ENCODE results near the gene GPR31. TPM values are rescaled to one million over a fixed set of nuclear protein-coding genes. Genes with fewer than 3 reads are reported as not detected.
"Not testable (repeated sequence)": the region's sequence is repeated elsewhere in the genome, so short reads cannot be mapped to it uniquely, and the experiment has no call there.

GPR31 gene
- total RNA-seq, 2 donors from 2014 or later = not detected

DNA sequence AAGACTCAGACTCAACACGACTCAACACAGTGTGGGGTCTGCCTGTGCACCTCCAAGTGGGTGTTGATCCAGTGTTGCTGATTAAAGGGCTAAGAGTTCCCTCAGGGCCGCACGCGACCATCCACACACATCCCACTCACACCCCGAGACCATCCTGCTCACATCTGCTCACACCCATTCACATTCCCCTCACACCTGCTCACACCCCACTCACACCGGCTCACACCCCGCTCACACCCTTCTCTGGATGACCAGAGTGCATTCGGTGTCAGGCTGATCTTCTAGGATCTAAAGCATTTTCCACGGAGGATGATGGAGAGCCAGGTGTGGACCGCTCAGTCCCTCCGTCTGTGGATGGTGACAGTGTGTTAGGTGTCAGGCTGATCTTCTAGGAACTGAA is 13.5 kb upstream of the GPR31 start:
- DNase-seq; ATAC-seq; intact Hi-C loops (cut with DNase I, micrococcal nuclease): not testable (repeated sequence)

DNA sequence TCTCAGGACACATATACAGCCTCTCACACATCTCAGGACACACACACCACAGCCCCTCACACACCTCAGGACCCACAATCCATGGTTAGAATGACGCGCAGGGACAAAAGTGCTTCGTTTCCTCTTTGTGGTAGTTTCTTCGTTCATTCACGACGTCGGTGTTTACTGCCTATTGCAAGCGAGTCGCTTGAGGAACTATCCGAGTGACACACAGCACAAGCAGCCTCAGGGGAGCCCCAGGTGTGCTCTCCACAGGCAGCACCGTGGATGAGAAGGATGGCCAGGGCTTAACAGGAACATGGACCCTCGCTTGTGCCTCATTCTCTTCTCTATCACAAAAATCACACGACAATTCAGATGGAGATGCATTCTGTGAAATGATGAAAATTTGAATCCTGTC is 12.1 kb upstream of the GPR31 start:
- not testable (repeated sequence) for ATAC-seq

DNA sequence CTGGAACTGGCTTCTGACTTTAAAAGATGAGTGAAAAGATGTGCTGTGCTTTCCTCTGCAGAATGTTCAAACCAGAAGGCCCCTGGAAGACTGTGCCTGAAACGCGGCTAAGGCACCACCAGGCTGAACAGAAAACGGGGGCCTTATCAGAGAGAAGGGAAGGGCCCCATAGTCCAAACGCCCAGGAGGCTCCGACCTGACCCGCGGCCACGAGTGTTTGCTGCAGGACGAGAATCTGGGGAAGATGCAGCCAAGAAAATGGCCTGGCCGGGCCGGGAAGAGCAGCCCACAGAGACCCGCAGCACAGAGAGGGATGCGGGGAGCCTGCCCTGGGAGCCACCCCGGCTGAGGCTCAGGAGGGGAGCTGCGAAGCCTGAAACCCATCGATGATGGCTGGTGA is 10.5 kb upstream of the GPR31 start:
- ATAC-seq; intact Hi-C loops (cut with DNase I, micrococcal nuclease); DNase-seq: not testable (repeated sequence)

More for the DNA sequence above, 12.1 kb upstream of the GPR31 start:
- DNase-seq; intact Hi-C loops (cut with DNase I, micrococcal nuclease): not testable (repeated sequence)

GRCh38 chr6:167167699-167168098 is 9.9 kb upstream of the GPR31 start:
- DNase-seq; intact Hi-C loops (cut with DNase I, micrococcal nuclease); ATAC-seq: not testable (repeated sequence)

GRCh38 chr6:167165858-167166471 is 8.2 kb upstream of the GPR31 start:
- ATAC-seq = no peak
- DNase-seq = no peak
- intact Hi-C loops (cut with DNase I, micrococcal nuclease) = no loop called here

GRCh38 chr6:167164261-167164660 is 6.5 kb upstream of the GPR31 start:
- no peak for DNase-seq
- intact Hi-C loops (cut with DNase I, micrococcal nuclease) = no loop called here
- ATAC-seq = no peak

- no peak for DNase-seq
- intact Hi-C loops (cut with DNase I, micrococcal nuclease) = no loop called here
- no peak for ATAC-seq
Measured at GRCh38 chr6:167163476-167164011, 5.8 kb upstream of the GPR31 start.

GRCh38 chr6:167162591-167162990 is 4.8 kb upstream of the GPR31 start:
- no peak for ATAC-seq
- intact Hi-C loops (cut with DNase I, micrococcal nuclease) = no loop called here
- DNase-seq = no peak

DNA sequence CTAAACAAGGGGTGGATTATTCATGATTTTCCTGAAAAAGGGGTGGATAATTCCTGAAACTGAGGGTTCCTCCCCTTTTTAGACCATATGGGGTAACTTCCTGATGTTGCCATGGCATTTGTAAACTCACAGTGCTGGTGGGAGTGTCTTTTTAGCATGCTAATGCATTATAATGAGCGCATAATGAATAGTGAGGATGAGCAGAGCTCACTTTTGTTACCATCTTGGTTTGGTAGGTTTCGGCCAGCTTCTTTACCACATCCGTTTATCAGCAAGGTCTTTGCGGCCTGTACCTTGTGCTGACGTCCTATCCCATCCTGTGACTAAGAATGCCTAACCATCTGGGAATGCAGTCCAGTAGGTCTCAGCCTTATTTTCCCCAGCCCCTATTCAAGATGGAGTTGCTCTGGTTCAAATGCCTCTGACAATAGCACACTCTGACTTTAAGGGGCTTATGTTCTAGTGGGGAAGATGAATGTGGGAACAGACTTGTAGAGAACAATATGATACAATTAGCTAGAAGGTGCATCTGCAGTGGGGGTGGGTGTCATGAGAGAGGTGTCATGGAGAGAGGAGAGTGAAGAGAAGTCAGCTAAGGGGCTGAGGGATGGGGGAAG is 4.2 kb upstream of the GPR31 start:
- intact Hi-C loops (cut with DNase I, micrococcal nuclease) = no loop called here
- DNase-seq = no peak
- no peak for ATAC-seq

- intact Hi-C loops (cut with DNase I, micrococcal nuclease) = no loop called here
- ATAC-seq (no peak), DNase-seq (no peak)
Measured at GRCh38 chr6:167157414-167157813, 366 bp downstream of the GPR31 start.

DNA sequence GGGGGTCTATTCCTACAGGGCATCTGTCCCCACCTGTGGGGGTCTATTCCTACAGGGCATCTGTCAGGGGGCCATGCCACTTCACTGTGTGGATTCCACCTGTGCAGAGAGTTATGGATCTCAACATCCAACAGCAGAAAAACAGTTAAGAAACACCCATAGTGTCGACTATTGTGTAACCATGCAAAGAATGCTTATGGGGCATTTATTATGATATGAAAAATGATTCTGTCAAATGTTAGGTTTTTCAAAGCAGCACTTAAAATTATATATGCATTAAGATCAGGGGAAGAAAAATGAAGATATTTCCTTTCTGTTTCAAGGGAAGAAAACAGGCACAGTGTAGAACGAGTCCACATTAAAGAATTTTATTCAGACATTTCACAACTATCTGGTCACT is 2.9 kb downstream of the GPR31 start:
- ATAC-seq = no peak
- intact Hi-C loops (cut with DNase I, micrococcal nuclease) = no loop called here

DNA sequence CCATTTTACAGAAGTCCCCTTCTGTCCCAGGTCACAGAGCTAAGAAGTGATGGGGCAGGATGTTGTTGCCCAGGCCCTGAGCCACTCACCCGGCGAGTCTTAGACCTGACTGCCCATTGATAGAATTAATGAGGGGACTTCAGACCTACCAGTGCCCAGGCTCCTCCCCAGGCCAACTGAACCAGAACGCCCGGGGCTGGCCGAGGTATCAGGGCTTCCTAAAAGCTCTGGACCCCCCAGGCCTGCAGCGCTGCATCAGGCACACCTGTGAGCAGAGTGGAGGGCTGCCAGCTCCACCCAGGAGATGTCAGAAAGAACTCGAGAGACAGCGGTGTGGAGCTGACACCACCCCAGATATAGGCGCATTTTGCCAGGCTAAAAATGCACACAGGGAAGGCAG is 3.5 kb downstream of the GPR31 start:
- no peak for DNase-seq
- no peak for ATAC-seq
- intact Hi-C loops (cut with DNase I, micrococcal nuclease) = no loop called here

More for the DNA sequence above, 2.9 kb downstream of the GPR31 start:
- DNase-seq = no peak

DNA sequence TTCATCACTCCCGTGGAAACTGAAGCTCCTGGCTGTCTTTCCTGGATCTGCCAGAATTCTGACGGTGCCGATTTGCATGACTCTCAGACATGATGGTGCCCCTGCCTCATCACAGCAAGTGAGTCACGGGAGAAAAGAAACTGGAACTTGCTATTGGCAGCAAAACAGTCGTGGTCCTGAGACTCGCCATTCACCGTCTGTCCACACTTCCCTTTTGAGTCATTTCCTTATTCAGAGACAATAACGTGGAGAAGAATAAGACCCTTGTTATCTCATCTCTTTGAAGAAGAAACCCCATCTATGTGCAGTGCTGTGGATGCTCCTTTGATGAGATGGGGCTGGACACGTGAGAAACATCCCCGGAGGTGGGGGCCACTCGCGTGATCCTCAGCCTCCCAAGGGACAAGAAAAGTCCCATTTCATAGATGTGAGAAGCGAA is 4.2 kb downstream of the GPR31 start:
- intact Hi-C loops (cut with DNase I, micrococcal nuclease) = no loop called here
- DNase-seq (no peak), ATAC-seq (no peak)

DNA sequence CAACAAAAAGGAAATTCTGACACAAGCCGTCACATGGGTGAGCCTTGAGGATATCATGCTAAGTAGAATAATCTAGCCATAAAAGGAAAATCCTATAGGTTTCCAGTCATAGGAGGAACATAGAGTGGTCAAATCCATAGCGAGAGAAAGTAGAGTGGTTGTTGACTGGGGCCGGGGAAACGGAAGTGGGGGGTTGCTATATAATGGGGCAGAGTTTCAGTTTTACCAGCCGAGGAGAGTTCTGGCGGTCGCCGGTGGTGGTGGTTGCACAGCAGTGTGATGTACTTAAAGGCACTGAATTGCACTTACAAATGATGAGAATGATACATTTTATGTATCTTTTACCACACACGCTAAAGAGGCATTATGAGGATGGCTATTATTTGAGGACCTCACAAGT is 4.9 kb downstream of the GPR31 start:
- intact Hi-C loops (cut with DNase I, micrococcal nuclease) = no loop called here
- ATAC-seq (no peak), DNase-seq (no peak)

GRCh38 chr6:167151648-167152047 is 6.1 kb downstream of the GPR31 start:
- intact Hi-C loops (cut with DNase I, micrococcal nuclease) = no loop called here
- ATAC-seq (no peak), DNase-seq (no peak)

DNA sequence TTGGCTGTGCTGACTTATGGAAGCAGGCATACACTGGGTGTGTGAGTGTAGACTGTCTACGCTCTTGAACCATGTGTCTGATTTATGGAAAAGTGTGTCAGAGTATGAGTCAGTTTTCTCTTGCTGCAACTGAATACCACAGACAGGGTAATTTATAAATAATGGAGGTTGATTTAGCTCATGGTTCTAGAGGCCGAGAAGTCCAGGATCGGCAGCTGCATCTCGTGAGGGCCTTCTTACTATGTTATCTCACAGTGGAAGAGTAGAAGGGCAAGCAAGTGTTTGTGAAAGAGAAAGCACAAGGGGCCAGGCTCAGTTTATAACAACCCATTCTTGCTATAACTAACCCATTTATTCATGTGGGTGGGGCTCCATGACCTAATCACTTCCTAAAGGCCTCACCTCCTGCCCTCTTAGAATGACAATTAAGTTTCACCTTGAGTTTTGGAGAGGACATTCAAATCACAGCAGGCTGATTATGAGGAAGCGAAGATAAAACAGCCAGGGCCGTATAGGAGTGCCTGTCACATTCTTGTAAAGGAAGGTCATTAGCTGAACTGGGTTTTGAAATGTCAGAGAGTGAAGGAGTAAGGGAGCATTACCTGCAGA is 6.7 kb downstream of the GPR31 start:
- DNase-seq = no peak
- intact Hi-C loops (cut with DNase I, micrococcal nuclease) = no loop called here
- peak; percentile 26 for ATAC-seq

DNA sequence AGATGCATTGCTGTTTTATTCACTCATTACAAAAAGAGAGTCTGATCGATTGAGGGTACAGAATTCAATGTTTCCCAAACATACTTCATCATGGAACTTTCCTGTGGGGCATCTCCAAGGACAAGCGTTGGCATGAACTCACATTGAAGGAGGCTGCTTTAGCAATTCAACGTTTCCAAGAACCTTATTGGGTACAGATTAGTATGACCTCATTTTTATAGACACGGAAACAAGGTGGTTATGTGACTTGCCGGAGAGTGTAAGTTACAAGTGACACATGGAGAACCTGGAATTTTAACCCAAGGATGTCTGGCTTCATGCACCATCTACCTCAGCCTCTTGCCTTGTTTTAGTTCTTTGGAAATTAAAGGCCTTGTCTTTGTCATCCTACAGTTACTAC is 8.8 kb downstream of the GPR31 start:
- intact Hi-C loops (cut with DNase I, micrococcal nuclease) = loop anchor here in 1 of 2 donors (5.0 kb wide), 1 partner anchor 372 kb away; no protein-coding TSS in a partner anchor
- no peak for DNase-seq
- peak; percentile 80 for ATAC-seq

DNA sequence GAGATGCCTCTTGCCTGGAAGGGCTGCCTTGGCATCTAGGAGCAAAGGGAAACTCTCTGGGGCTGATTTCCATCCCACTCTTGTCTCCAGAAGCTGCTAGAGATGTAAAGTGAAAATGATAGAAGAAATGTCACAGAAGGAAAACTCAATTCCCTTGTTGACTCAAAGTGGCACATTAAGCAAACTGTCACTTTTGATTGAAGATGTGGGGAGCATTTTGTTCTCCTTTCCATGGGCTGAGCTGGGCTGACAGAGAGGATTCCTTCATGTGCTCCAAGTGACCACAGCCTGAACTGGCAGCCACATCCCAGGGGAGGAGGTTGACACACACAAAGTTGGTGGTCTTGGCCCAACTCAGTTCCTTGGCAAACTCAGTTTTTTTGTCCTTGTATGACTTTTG is 9.8 kb downstream of the GPR31 start:
- ATAC-seq (no peak), DNase-seq (no peak)
- intact Hi-C loops (cut with DNase I, micrococcal nuclease) = loop anchor here in 1 of 2 donors (5.0 kb wide), 1 partner anchor 371 kb away; no protein-coding TSS in a partner anchor

GRCh38 chr6:167146977-167147376 is 10.8 kb downstream of the GPR31 start:
- ATAC-seq (no peak), DNase-seq (no peak)
- intact Hi-C loops (cut with DNase I, micrococcal nuclease) = loop anchor here in 1 of 2 donors (5.0 kb wide), 1 partner anchor 370 kb away; no protein-coding TSS in a partner anchor

DNA sequence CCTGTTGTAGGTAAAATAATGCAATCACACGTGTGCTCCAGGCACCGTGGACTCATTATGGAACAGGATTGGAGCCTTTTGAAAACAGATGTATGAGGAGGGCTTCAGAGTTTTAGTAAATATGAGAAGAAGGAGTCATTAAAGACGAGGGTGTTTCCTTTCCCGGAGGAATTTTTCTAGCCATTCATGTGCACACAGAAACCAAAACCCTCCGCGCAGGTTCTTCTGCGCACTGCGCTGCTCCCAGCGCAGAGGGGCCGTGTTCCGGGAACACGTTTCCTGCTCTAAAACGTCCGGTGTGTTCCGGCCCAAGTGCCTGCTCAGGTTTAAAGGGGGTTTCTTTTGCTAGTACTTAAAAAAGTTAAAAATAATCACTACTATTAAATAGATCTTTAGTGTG is 11.6 kb downstream of the GPR31 start:
- intact Hi-C loops (cut with DNase I, micrococcal nuclease) = loop anchor here in 1 of 2 donors (5.0 kb wide), 1 partner anchor 369 kb away; no protein-coding TSS in a partner anchor
- ATAC-seq (no peak), DNase-seq (no peak)
